Body of pancreas (tissue), 4 donors: ENCODE measurements around the gene BATF2.

ENCODE experiments used
- CTCF ChIP-seq, 7 experiments: fragments of 450-650 bp in 4 of 7; fragments of 200-600 bp in 3 of 7; sonication (generic) in 3 of 7; IDR thresholded peaks; one replicate each; pipeline ENCODE4 v1.5.1; 2016 to 2019; ENCODE audit warnings: antibody characterized with exemption in 7 of 7
- POLR2A ChIP-seq, 3 donors: fragments of 450-650 bp; IDR thresholded peaks; one replicate each; pipeline ENCODE4 v1.6.1; 2016; ENCODE audit warnings: antibody characterized with exemption in 3 of 3, mild to moderate bottlenecking in 2 of 3

- TF ChIP-seq CTCF (IDR thresholded peaks at IDR 0.05) = no peak
- TF ChIP-seq POLR2A (IDR thresholded peaks at IDR 0.05) = no peak
These were observed 30.0 kb upstream of the BATF2 start for GRCh38 chr11:65026810-65027209.
